ENCODE results near the gene TP73.

The TP73 gene

GRCh38 chr1:3660704-3661103 is 8.4 kb downstream of the TP73 start (continued):
- TF ChIP-seq ZNF565 (CRISPR knock-in tag; conservative IDR thresholded peaks at IDR 0.05; ENCODE audit: low read depth) (no peak), TCF4 (CRISPR knock-in tag; IDR thresholded peaks at IDR 0.05; ENCODE audit: borderline replicate concordance) (no peak), ZC3H10 (CRISPR knock-in tag; IDR thresholded peaks at IDR 0.05) (no peak), ZNF70 (CRISPR knock-in tag; IDR thresholded peaks at IDR 0.05) (no peak)

- TF ChIP-seq, protein P1, sequence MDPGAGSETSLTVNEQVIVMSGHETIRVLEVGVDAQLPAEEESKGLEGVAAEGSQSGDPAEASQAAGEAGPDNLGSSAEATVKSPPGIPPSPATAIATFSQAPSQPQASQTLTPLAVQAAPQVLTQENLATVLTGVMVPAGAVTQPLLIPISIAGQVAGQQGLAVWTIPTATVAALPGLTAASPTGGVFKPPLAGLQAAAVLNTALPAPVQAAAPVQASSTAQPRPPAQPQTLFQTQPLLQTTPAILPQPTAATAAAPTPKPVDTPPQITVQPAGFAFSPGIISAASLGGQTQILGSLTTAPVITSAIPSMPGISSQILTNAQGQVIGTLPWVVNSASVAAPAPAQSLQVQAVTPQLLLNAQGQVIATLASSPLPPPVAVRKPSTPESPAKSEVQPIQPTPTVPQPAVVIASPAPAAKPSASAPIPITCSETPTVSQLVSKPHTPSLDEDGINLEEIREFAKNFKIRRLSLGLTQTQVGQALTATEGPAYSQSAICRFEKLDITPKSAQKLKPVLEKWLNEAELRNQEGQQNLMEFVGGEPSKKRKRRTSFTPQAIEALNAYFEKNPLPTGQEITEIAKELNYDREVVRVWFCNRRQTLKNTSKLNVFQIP (CRISPR knock-in tag; IDR thresholded peaks at IDR 0.05; ENCODE audit: borderline replicate concordance, low read depth), result no peak
- no peak for TF ChIP-seq TOX (CRISPR knock-in tag; IDR thresholded peaks at IDR 0.05; ENCODE audit: borderline replicate concordance)
- no peak for TF ChIP-seq CREB5 (CRISPR knock-in tag; IDR thresholded peaks at IDR 0.05; ENCODE audit: low read depth)
- no peak for TF ChIP-seq CSDC2 (CRISPR knock-in tag; IDR thresholded peaks at IDR 0.05)
- no peak for TF ChIP-seq ESRRG (CRISPR knock-in tag; IDR thresholded peaks at IDR 0.05)
- no peak for TF ChIP-seq ZNF70 (CRISPR knock-in tag; IDR thresholded peaks at IDR 0.05)
- TF ChIP-seq ARNTL (CRISPR knock-in tag; IDR thresholded peaks at IDR 0.05; ENCODE audit: borderline replicate concordance, low read depth), result no peak
- ATAC-seq, result no peak
Measured at GRCh38 chr1:3661631-3662030, 9.3 kb downstream of the TP73 start.

GRCh38 chr1:3662080-3662671 is 9.9 kb downstream of the TP73 start:
- no peak for ATAC-seq
- no peak for TF ChIP-seq ZC3H10 (CRISPR knock-in tag; IDR thresholded peaks at IDR 0.05)
- TF ChIP-seq, protein P1 (CRISPR knock-in tag; IDR thresholded peaks at IDR 0.05; ENCODE audit: borderline replicate concordance, low read depth), result no peak
- no peak for TF ChIP-seq ARNTL (CRISPR knock-in tag; IDR thresholded peaks at IDR 0.05; ENCODE audit: borderline replicate concordance, low read depth)
- no peak for TF ChIP-seq ZFP3 (CRISPR knock-in tag; IDR thresholded peaks at IDR 0.05)
- TF ChIP-seq ZNF8 (CRISPR knock-in tag; IDR thresholded peaks at IDR 0.05), result no peak
- no peak for TF ChIP-seq ZNF70 (CRISPR knock-in tag; IDR thresholded peaks at IDR 0.05)
- TF ChIP-seq, protein P2, sequence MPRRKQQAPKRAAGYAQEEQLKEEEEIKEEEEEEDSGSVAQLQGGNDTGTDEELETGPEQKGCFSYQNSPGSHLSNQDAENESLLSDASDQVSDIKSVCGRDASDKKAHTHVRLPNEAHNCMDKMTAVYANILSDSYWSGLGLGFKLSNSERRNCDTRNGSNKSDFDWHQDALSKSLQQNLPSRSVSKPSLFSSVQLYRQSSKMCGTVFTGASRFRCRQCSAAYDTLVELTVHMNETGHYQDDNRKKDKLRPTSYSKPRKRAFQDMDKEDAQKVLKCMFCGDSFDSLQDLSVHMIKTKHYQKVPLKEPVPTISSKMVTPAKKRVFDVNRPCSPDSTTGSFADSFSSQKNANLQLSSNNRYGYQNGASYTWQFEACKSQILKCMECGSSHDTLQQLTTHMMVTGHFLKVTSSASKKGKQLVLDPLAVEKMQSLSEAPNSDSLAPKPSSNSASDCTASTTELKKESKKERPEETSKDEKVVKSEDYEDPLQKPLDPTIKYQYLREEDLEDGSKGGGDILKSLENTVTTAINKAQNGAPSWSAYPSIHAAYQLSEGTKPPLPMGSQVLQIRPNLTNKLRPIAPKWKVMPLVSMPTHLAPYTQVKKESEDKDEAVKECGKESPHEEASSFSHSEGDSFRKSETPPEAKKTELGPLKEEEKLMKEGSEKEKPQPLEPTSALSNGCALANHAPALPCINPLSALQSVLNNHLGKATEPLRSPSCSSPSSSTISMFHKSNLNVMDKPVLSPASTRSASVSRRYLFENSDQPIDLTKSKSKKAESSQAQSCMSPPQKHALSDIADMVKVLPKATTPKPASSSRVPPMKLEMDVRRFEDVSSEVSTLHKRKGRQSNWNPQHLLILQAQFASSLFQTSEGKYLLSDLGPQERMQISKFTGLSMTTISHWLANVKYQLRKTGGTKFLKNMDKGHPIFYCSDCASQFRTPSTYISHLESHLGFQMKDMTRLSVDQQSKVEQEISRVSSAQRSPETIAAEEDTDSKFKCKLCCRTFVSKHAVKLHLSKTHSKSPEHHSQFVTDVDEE (CRISPR knock-in tag; IDR thresholded peaks at IDR 0.05), result no peak
- no peak for TF ChIP-seq CREB5 (CRISPR knock-in tag; IDR thresholded peaks at IDR 0.05; ENCODE audit: low read depth)
- TF ChIP-seq CSDC2 (CRISPR knock-in tag; IDR thresholded peaks at IDR 0.05), result no peak
- TF ChIP-seq PPARA (CRISPR knock-in tag; IDR thresholded peaks at IDR 0.05; ENCODE audit: borderline replicate concordance), result no peak
- no peak for TF ChIP-seq ESRRG (CRISPR knock-in tag; IDR thresholded peaks at IDR 0.05)
- TF ChIP-seq RARB (CRISPR knock-in tag; IDR thresholded peaks at IDR 0.05), result no peak
- no peak for TF ChIP-seq BACH2 (CRISPR knock-in tag; IDR thresholded peaks at IDR 0.05; ENCODE audit: borderline replicate concordance)
- TF ChIP-seq TOX (CRISPR knock-in tag; IDR thresholded peaks at IDR 0.05; ENCODE audit: borderline replicate concordance), result no peak

- no peak for ATAC-seq
- TF ChIP-seq BACH2 (CRISPR knock-in tag; IDR thresholded peaks at IDR 0.05; ENCODE audit: borderline replicate concordance) (no peak), ZFP30 (CRISPR knock-in tag; IDR thresholded peaks at IDR 0.05) (no peak), RARB (CRISPR knock-in tag; IDR thresholded peaks at IDR 0.05) (no peak), GLIS3 (CRISPR knock-in tag; IDR thresholded peaks at IDR 0.05) (no peak), ZNF70 (CRISPR knock-in tag; IDR thresholded peaks at IDR 0.05) (no peak), ZNF565 (CRISPR knock-in tag; conservative IDR thresholded peaks at IDR 0.05; ENCODE audit: low read depth) (no peak), OSR1 (CRISPR knock-in tag; IDR thresholded peaks at IDR 0.05) (no peak), ZFP3 (CRISPR knock-in tag; IDR thresholded peaks at IDR 0.05) (no peak), ARNTL (CRISPR knock-in tag; IDR thresholded peaks at IDR 0.05; ENCODE audit: borderline replicate concordance, low read depth) (no peak)
- TF ChIP-seq, protein P2 (CRISPR knock-in tag; IDR thresholded peaks at IDR 0.05), result no peak
Measured at GRCh38 chr1:3663999-3664699, 11.8 kb downstream of the TP73 start.

Data from SK-N-SH treated with all-trans-retinoic acid at 6 μM for 48 hours (cell line).